ENCODE data around the gene TRMT6.

TRMT6 gene, protein sequence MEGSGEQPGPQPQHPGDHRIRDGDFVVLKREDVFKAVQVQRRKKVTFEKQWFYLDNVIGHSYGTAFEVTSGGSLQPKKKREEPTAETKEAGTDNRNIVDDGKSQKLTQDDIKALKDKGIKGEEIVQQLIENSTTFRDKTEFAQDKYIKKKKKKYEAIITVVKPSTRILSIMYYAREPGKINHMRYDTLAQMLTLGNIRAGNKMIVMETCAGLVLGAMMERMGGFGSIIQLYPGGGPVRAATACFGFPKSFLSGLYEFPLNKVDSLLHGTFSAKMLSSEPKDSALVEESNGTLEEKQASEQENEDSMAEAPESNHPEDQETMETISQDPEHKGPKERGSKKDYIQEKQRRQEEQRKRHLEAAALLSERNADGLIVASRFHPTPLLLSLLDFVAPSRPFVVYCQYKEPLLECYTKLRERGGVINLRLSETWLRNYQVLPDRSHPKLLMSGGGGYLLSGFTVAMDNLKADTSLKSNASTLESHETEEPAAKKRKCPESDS

DNA sequence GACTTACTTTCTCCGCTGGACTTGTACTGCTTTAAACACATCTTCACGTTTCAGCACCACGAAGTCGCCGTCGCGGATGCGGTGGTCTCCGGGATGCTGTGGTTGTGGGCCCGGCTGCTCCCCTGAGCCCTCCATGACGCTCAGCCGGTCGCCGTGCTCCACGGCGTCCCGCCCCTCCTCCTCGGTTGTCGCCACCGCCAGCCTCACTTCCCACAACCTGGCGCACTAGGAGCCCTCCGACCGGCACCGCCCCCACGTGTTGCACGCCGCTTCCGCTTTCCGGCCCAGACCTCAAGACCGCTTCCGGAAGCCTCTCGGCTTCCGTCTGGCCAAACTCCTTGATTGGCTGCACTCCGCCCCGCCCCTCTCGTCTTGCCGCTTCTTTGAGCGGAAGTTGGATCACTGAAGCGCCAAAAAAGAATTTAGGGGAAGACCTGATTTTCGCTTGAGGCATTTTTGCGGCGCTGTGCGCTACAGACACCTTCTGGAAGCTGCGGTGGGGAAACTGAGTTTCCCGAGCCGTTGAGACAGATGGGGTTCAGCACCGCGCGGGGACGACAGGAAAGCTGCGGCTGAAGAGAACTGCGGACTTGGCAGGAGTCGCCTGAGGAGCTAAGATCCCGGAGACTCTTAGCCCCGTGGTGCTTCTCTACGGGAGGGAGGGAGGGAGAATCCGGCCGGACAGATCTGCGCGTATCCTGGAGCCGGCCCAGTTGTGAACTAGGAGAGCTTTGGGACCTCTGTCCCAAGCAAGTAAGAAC lies at the start of gene TRMT6, which contains the start of gene MCM8:
Gene TRMT6, minus strand, starts transcription at position 263 of the 761 bp plus-strand sequence. Its CDS starts 128 bp downstream, at position 135.
Gene MCM8, plus strand, starts transcription at position 382 of the 761 bp plus-strand sequence. CDS start 1,364 bp downstream, outside the sequence.
- H3K27ac ChIP-seq: peak within 1 kb of the TSS; percentile 76
- TF ChIP-seq, protein P1, sequence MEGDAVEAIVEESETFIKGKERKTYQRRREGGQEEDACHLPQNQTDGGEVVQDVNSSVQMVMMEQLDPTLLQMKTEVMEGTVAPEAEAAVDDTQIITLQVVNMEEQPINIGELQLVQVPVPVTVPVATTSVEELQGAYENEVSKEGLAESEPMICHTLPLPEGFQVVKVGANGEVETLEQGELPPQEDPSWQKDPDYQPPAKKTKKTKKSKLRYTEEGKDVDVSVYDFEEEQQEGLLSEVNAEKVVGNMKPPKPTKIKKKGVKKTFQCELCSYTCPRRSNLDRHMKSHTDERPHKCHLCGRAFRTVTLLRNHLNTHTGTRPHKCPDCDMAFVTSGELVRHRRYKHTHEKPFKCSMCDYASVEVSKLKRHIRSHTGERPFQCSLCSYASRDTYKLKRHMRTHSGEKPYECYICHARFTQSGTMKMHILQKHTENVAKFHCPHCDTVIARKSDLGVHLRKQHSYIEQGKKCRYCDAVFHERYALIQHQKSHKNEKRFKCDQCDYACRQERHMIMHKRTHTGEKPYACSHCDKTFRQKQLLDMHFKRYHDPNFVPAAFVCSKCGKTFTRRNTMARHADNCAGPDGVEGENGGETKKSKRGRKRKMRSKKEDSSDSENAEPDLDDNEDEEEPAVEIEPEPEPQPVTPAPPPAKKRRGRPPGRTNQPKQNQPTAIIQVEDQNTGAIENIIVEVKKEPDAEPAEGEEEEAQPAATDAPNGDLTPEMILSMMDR (conservative IDR thresholded peaks at IDR 0.05): no peak

DNA sequence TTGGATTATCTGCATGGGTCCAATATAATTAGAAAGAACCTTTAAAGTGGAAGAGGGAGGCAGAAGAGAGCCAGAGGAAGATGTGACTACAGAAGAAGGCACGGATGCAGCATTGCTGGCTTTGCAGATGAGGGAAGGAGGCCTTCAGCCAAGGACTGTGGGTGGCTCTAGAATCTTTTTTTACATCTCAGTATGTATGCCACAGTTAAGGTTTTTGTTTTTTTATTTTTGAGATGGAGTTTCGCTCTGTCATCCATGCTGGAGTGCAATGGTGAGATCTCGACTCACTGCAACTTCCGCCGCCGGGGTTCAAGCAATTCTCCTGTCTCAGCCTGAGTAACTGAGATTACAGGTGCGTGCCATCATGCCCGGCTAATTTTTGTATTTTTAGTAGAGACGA lies 49.5 kb upstream of the TRMT6 start:
- H3K27ac ChIP-seq: no peak overlapping the region
- TF ChIP-seq, protein P1 (conservative IDR thresholded peaks at IDR 0.05): no peak

DNA sequence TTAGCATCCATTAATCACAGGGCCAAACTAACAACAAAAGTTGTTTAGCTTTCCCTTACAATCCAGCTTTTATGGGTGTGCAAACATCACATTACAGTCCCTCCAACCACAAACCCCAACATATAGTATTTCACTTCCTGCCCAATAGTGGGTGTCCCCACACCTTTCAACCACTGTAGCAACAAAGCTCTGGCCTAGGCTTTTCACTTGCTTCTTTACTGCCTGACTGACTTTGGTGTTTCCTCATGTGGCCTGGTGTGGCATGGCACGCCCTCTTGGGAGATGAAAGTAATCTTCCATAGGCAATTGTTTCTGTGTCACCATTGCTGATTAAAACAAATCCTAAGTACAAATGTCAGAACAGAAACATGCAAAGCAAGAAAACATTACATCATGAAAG lies 46.4 kb upstream of the TRMT6 start:
- H3K27ac ChIP-seq: no peak overlapping the region
- TF ChIP-seq, protein P1 (conservative IDR thresholded peaks at IDR 0.05): no peak

DNA sequence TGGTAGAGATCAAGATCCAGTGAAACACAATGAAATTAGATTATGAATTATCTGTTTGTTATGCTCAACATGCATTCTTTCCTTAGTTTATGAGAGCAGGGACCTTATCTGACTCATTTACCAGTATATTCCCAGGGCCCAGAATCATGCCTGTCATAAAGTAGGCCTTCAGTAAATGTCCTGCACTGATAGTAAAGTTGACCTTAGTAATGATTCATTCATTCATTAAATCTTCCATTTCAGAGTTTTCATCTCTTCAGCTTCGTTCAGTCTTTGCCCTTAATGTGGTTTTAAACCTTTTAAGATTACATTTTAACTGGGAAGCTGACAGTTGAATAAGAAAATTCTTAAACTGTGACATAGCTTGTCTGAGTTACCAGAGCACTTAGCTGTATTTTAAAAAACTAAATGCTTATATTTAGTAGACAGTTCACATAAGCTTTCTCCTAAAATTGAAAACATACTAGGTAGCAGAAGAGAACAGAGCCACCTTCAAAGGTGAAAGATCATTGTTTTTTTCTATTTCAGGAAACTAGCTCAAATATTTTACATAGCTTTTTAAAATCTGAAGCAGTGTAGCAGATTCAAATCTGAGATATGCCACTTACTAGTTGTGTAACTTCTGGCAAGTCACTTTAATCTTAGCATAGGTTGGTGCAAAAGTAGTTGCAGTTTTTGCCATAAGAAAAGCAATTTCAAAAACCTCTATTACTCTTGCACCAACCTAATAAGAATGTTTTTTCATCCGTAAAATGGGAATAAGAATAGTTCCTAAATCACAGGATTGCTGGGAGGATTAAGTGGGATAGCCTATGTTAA lies 41.5 kb upstream of the TRMT6 start:
- TF ChIP-seq, protein P1 (conservative IDR thresholded peaks at IDR 0.05): no peak
- peak overlapping the region; percentile 14; the same call in 1 of the 2 replicates for H3K27ac ChIP-seq

DNA sequence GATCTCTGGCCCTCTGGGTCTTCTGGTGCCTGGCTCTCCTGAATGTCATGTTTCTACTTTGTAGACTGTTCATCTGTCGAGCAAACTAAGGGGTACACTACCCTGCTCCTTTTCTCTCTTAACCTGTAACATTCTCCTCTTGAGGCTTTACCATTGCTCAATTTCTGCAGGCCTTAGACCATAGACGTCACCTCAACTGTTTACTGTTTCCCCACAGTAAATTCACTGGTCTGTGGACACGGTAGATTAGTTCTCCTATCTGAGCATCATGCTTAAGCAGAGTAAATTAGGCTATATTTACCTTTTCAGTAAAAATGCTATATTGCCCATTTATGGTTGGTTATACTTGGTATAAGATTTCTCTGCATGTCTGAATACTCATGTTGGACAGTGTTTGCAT lies 40.6 kb upstream of the TRMT6 start:
- H3K27ac ChIP-seq: no peak overlapping the region

DNA sequence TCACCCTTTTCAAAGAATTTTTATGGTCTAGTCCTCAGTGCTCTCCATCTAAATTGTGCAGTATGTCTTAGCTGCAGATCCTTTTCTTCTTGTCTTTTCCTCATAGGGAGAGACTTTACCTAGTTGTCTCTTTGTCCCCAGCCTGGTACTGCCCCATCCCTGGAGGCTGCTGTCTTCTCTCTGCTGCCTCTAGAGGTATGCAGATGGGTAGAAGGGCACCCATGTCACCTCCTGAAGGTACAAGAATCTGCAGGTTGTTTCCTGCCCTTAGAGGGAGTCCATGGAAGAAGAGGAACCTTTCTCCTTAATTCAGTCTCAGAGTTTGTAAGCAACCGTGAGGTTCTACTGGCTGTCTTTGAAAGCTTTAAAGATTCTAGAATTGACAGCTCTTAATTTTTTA lies 39.2 kb upstream of the TRMT6 start:
- H3K27ac ChIP-seq: no peak overlapping the region
- TF ChIP-seq, protein P1 (conservative IDR thresholded peaks at IDR 0.05): no peak

More for the DNA sequence above, 40.6 kb upstream of the TRMT6 start:
- TF ChIP-seq, protein P1 (conservative IDR thresholded peaks at IDR 0.05): no peak
